Suprapubic skin (tissue), 4 donors: ENCODE results near the gene EPHA6.

Source experiments
- CTCF ChIP-seq, 2 donors: fragments of 200-600 bp in 1 of 2; fragments of 450-650 bp in 1 of 2; sonication (generic) in 1 of 2; IDR thresholded peaks; one replicate each; pipeline ENCODE4 v1.5.1; 2016 to 2019; ENCODE audit warnings: antibody characterized with exemption in 2 of 2, mild to moderate bottlenecking in 1 of 2, moderate library complexity in 1 of 2
- EP300 ChIP-seq: sonication (generic); formaldehyde crosslinking; IDR thresholded peaks from one replicate; pipeline ENCODE4 v1.6.1; 2017; ENCODE audit warnings: antibody characterized with exemption
- POLR2A ChIP-seq, 2 donors: fragments of 450-650 bp; IDR thresholded peaks; one replicate each; pipeline ENCODE4 v1.6.1; 2017; ENCODE audit warnings: antibody characterized with exemption in 2 of 2, mild to moderate bottlenecking in 2 of 2, moderate library complexity in 2 of 2
- POLR2AphosphoS5 ChIP-seq, 3 donors: sonication (generic); formaldehyde crosslinking; IDR thresholded peaks; one replicate each; pipeline ENCODE4 v1.6.1; 2017; ENCODE audit warnings: antibody characterized with exemption in 3 of 3

DNA sequence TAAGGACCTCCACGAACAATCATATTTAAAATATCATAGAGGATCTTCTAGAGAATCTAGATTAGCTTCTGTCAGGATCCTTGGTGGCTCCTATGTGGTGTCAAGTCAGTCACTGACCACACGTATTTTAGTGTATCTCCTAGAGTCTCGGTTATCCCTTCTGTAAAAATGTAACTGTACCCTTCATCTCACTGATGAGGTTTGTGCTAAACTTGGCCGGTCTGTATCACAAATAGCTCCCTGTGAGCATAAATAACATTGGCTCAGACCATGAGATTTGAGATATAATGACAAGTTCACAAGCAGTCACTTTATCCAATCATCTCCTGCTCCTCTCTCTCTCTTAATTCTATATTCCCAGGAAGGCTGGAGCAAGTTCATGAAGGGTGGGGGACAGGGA lies 856.6 kb downstream of the EPHA6 start:
- TF ChIP-seq CTCF (IDR thresholded peaks at IDR 0.05), result no peak
- no peak for TF ChIP-seq POLR2A (IDR thresholded peaks at IDR 0.05)
- no peak for TF ChIP-seq EP300
- no peak for TF ChIP-seq POLR2AphosphoS5 (IDR thresholded peaks at IDR 0.05)
